Loucy (cell line): Measurements from ENCODE around the gene PPFIA3.
A peak's percentile ranks its signal among the peaks of the same experiment; 100 is the strongest.

Source experiments
- H2AFZ ChIP-seq: fragments of 200-600 bp; sonication (generic); 2 replicates; pipeline ENCODE4 v1.6.0; 2016; ENCODE audit warnings: antibody characterized with exemption, mild to moderate bottlenecking, low read length, moderate library complexity
- H3F3A ChIP-seq: fragments of 200-600 bp; 2 replicates; pipeline ENCODE4 v1.6.0; 2016; ENCODE audit warnings: antibody characterized with exemption, low read depth, mild to moderate bottlenecking
- H3K27me3 ChIP-seq: fragments of 200-600 bp; sonication (generic); 2 replicates; pipeline ENCODE4 v1.6.1; 2014; ENCODE audit warnings: low read length, mild to moderate bottlenecking; ENCODE audit not compliant: insufficient read depth, poor library complexity, severe bottlenecking
- H3K36me3 ChIP-seq: fragments of 200-600 bp; sonication (generic); 2 replicates; pipeline ENCODE4 v1.6.1; 2016; ENCODE audit warnings: low read length; ENCODE audit not compliant: insufficient read depth
- H3K4me1 ChIP-seq: fragments of 200-600 bp; sonication (generic); 2 replicates; pipeline ENCODE4 v1.5.1; 2014; ENCODE audit warnings: low read length, mild to moderate bottlenecking; ENCODE audit not compliant: insufficient read depth, poor library complexity, severe bottlenecking
- H3K4me2 ChIP-seq: fragments of 200-600 bp; sonication (generic); 2 replicates; pipeline ENCODE4 v1.6.0; 2014; ENCODE audit warnings: antibody characterized with exemption, low read length, low read depth, mild to moderate bottlenecking; ENCODE audit not compliant: poor library complexity, severe bottlenecking
- H3K4me3 ChIP-seq: fragments of 200-600 bp; sonication (generic); 2 replicates; pipeline ENCODE4 v1.5.1; 2014; ENCODE audit warnings: low read length, mild to moderate bottlenecking, mixed read lengths; ENCODE audit not compliant: poor library complexity, severe bottlenecking
- H3K79me2 ChIP-seq: fragments of 200-600 bp; sonication (generic); 2 replicates; pipeline ENCODE4 v1.6.1; 2014; ENCODE audit warnings: low read length; ENCODE audit not compliant: insufficient read depth
- H3K9ac ChIP-seq: fragments of 200-600 bp; sonication (generic); 2 replicates; pipeline ENCODE4 v1.6.0; 2014; ENCODE audit warnings: mild to moderate bottlenecking, low read depth, low read length, moderate library complexity; ENCODE audit not compliant: poor library complexity, severe bottlenecking
- H3K9me2 ChIP-seq: fragments of 200-600 bp; sonication (generic); replicated peaks from 2 replicates; pipeline ENCODE4 v1.6.1; 2016; ENCODE audit warnings: low read depth, low read length, mixed read lengths
- H3K9me3 ChIP-seq: fragments of 200-600 bp; sonication (generic); 2 replicates; pipeline ENCODE4 v1.6.1; 2014; ENCODE audit warnings: mild to moderate bottlenecking, antibody characterized with exemption, low read length, low read depth; ENCODE audit not compliant: insufficient read depth
- H4K20me1 ChIP-seq: fragments of 200-600 bp; sonication (generic); 2 replicates; pipeline ENCODE4 v1.6.0; 2014; ENCODE audit warnings: antibody characterized with exemption, low read length, mild to moderate bottlenecking; ENCODE audit not compliant: insufficient read depth, poor library complexity, severe bottlenecking
- CTCF ChIP-seq: fragments of 200-600 bp; sonication (generic); conservative IDR thresholded peaks from 2 replicates; pipeline ENCODE4 v1.5.1; 2014; ENCODE audit warnings: mild to moderate bottlenecking, antibody characterized with exemption, low read length
- EZH2phosphoT487 ChIP-seq: fragments of 200-600 bp; IDR thresholded peaks from 2 replicates; pipeline ENCODE4 v1.6.1; 2018; ENCODE audit warnings: antibody characterized with exemption, mild to moderate bottlenecking, moderate library complexity, borderline replicate concordance

The PPFIA3 gene

DNA sequence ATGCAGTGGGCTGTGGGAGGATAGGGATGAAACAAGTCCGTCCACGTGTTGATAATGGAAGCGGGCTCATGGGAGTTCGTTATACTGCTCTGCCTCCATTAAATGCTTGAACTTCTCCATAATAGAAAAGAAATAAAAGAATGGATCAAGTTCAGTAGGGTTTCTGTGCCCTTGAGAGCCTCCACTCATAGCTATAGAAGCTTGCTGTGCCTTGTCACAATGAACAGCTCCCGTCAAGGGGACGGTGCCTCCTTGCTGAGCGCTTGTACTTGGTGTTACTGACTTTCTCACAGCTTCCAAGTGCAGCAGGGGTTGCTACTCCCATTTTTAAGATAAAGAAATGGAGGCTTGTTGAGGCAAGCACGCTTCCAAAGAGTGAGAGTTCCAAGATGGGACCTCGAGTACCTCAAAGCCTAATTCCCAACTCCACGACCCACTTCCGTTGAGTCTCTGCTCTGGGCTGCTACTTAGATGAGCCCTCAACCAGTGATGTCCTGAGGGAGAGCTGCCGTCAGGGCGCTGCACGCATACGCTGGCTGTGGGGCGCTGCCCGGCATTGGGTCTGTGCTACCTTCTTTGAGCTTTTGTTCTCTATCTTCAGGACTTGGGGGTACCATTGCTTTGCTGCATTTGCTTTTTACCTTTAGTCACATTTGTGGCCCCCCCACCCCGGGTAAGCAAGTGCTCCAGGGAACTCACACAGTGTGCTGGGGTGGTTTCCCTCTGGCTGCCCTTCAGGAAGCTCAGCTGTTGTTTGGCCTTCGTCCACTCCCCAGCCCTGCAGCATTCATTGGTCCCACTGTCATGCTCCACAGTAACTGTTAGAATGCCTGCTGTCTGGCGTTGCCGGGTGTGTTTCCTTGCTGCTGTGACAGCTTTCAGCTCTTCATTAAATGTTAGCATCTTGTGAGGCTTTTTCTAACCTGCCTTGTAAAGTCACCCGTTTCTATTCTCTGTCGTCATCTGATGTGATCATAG lies 24.6 kb upstream of the PPFIA3 start:
- H4K20me1 ChIP-seq: peaks cover 72% of the 10 kb centered on the region
- peaks cover 5% of the 10 kb centered on the region; the same call in 1 of the 2 replicates for H3F3A ChIP-seq
- peaks cover 92% of the 10 kb centered on the region for H3K36me3 ChIP-seq

GRCh38 chr19:49097453-49098288 lies 21.7 kb upstream of the PPFIA3 start:
- Histone ChIP-seq H3K9me3 (no peaks in the 10 kb centered on the region), H3K36me3 (peaks cover 90% of the 10 kb centered on the region), H3K4me2 (peak overlapping the region; percentile 28), H2AFZ (no peak overlapping the region), H3K4me3 (no peak overlapping the region), H3K79me2 (peaks cover 63% of the 10 kb centered on the region), H3K27me3 (no peaks in the 10 kb centered on the region), H3K4me1 (peaks cover 14% of the 10 kb centered on the region), H3K9me2 (no peaks in the 10 kb centered on the region), H3K9ac (peak overlapping the region; percentile 25), H3F3A (peaks cover 5% of the 10 kb centered on the region; the same call in 1 of the 2 replicates), H4K20me1 (peaks cover 62% of the 10 kb centered on the region)
- TF ChIP-seq EZH2phosphoT487: no peak
- peak; percentile 100 for TF ChIP-seq CTCF

More for the DNA sequence above, 24.6 kb upstream of the PPFIA3 start:
- H2AFZ ChIP-seq: no peak overlapping the region
- TF ChIP-seq EZH2phosphoT487 (no peak), CTCF (no peak)
- H3K79me2 ChIP-seq: peaks cover 86% of the 10 kb centered on the region
- no peaks in the 10 kb centered on the region for H3K9me3 ChIP-seq
- no peak overlapping the region for H3K4me2 ChIP-seq
- H3K4me1 ChIP-seq: peaks cover 14% of the 10 kb centered on the region
- no peaks in the 10 kb centered on the region for H3K27me3 ChIP-seq
- H3K9ac ChIP-seq: no peak overlapping the region
- H3K4me3 ChIP-seq: no peak overlapping the region
- H3K9me2 ChIP-seq: no peaks in the 10 kb centered on the region

DNA sequence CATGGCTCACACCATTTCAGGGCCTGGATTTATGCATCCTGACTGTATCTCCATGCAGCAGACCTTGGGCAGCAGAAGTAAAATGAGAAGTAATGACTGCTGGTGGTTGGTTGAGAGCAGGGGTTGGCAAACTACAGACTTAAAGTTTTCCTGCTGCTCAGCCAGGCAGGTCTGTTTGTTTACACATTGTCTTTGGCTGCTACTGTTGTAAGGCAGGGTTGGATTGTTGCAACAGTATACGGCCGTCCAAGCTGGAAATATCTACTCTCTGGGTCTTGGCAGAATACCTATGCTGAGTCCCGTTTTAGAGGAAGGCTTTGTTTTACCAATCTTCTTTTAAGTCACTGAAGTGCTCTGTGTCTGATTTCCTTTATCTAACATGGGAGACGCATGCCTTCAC lies 20.5 kb upstream of the PPFIA3 start:
- Histone ChIP-seq H3K9ac (no peak overlapping the region), H3K4me1 (peaks cover 14% of the 10 kb centered on the region), H3K4me2 (no peak overlapping the region), H3K36me3 (peaks cover 88% of the 10 kb centered on the region), H3K4me3 (no peak overlapping the region), H3K79me2 (peaks cover 58% of the 10 kb centered on the region), H4K20me1 (peaks cover 63% of the 10 kb centered on the region), H3F3A (peaks cover 5% of the 10 kb centered on the region; the same call in 1 of the 2 replicates), H3K27me3 (no peaks in the 10 kb centered on the region), H3K9me2 (no peaks in the 10 kb centered on the region), H2AFZ (no peak overlapping the region), H3K9me3 (no peaks in the 10 kb centered on the region)
- no peak for TF ChIP-seq EZH2phosphoT487
- no peak for TF ChIP-seq CTCF
